AG04450 (cell line): Measurements from ENCODE around the gene KRTAP5-2. TPM values are rescaled to one million over a fixed set of nuclear protein-coding genes. Genes with fewer than 3 reads are reported as not detected.

Experiments used
- CTCF ChIA-PET: fragments of 300-600, 350-600 bp; formaldehyde crosslinking; extraction: SDS; loops from one replicate; lab custom pipeline; 2022; ENCODE audit warnings: antibody characterized with exemption, inconsistent platforms; lab: Charles Lee
- POLR2A ChIA-PET: fragments of 350-600 bp; formaldehyde crosslinking; extraction: SDS; loops from one replicate; lab custom pipeline; 2021; ENCODE audit warnings: antibody characterized with exemption, inconsistent platforms; lab: Yijun Ruan, JAX
- DNase-seq: peaks from one replicate; pipeline ENCODE4 v3.0.0-alpha.2; 2011; ENCODE audit warnings: low read depth, low spot score
- H3K27ac ChIP-seq: one replicate; pipeline ENCODE4 v1.5.1; 2012; ENCODE audit warnings: low read depth, low read length, control low read depth
- H3K27me3 ChIP-seq: one replicate; pipeline ENCODE4 v1.6.0; 2012; ENCODE audit warnings: low read length; ENCODE audit not compliant: control insufficient read depth, insufficient read depth
- H3K4me3 ChIP-seq: 2 replicates; pipeline ENCODE4 v1.5.1; 2011; ENCODE audit warnings: mild to moderate bottlenecking, low read depth, low read length, control low read depth
- H3K9me3 ChIP-seq: 2 replicates; pipeline ENCODE4 v1.5.1; 2012; ENCODE audit warnings: low read length; ENCODE audit not compliant: control insufficient read depth, insufficient read depth
- CTCF ChIP-seq: IDR thresholded peaks from 2 replicates; pipeline ENCODE4 v1.5.1; 2011; ENCODE audit warnings: low read depth, low read length, control low read depth, inconsistent platforms
- polyA plus RNA-seq: library from polyadenylated mRNA; depleted of rRNA; stranded (reverse); fragments of >200 nt; gene quantifications from 2 replicates; pipeline ENCODE4 v1.2.3, GENCODE V29; 2011; rRNA removed

KRTAP5-2 gene
- polyA plus RNA-seq, 1 experiment = not detected

- Histone ChIP-seq H3K27ac (no peak overlapping the region), H3K9me3 (no peaks in the 10 kb centered on the region; the same call in 1 of the 2 replicates), H3K4me3 (no peak overlapping the region), H3K27me3 (peaks cover 49% of the 10 kb centered on the region)
- DNase-seq = no peak
- POLR2A ChIA-PET = no interaction called here
- CTCF ChIA-PET = interaction anchor here (1.0 to 2.6 kb wide), 11 partner anchors 8 to 285 kb away, joined by 3 to 87 read pairs (median 6); no protein-coding TSS in a partner anchor
- no peak for TF ChIP-seq CTCF
These were observed 50.5 kb downstream of the KRTAP5-2 start for GRCh38 chr11:1547467-1548098.

Other genes with a start within 250 kb of the KRTAP5-2 start
- gene BRSK2, start 208.4 kb downstream of the KRTAP5-2 start, polyA plus RNA-seq = 0.11 and 0.12 TPM in 2 replicates
- gene MOB2, start 111.5 kb downstream of the KRTAP5-2 start, polyA plus RNA-seq = 19.9 and 29.7 TPM in 2 replicates
- gene DUSP8, start 26.0 kb downstream of the KRTAP5-2 start, polyA plus RNA-seq = 1.5 and 2.1 TPM in 2 replicates
- not detected in 2 replicates for gene KRTAP5-1, start 13.0 kb downstream of the KRTAP5-2 start, polyA plus RNA-seq
- gene KRTAP5-3, start 10.2 kb upstream of the KRTAP5-2 start, polyA plus RNA-seq = not detected in 2 replicates
- not detected in 2 replicates for gene KRTAP5-4, start 23.8 kb upstream of the KRTAP5-2 start, polyA plus RNA-seq
- gene KRTAP5-5, start 31.5 kb upstream of the KRTAP5-2 start, polyA plus RNA-seq = not detected in 2 replicates
- gene KRTAP5-6, start 98.9 kb upstream of the KRTAP5-2 start, polyA plus RNA-seq = not detected in 2 replicates
- gene IFITM10, start 152.3 kb upstream of the KRTAP5-2 start, polyA plus RNA-seq = 0.04 TPM in 1 of 2 replicates, not detected in the other
- 77.8 and 136 TPM in 2 replicates for gene CTSD, start 165.6 kb upstream of the KRTAP5-2 start, polyA plus RNA-seq
- gene SYT8, start 236.7 kb upstream of the KRTAP5-2 start, polyA plus RNA-seq = not detected in 2 replicates
- not detected in 2 replicates for gene TNNI2, start 240.7 kb upstream of the KRTAP5-2 start, polyA plus RNA-seq